ENCODE data around the gene MBOAT7.

The MBOAT7 gene

DNA sequence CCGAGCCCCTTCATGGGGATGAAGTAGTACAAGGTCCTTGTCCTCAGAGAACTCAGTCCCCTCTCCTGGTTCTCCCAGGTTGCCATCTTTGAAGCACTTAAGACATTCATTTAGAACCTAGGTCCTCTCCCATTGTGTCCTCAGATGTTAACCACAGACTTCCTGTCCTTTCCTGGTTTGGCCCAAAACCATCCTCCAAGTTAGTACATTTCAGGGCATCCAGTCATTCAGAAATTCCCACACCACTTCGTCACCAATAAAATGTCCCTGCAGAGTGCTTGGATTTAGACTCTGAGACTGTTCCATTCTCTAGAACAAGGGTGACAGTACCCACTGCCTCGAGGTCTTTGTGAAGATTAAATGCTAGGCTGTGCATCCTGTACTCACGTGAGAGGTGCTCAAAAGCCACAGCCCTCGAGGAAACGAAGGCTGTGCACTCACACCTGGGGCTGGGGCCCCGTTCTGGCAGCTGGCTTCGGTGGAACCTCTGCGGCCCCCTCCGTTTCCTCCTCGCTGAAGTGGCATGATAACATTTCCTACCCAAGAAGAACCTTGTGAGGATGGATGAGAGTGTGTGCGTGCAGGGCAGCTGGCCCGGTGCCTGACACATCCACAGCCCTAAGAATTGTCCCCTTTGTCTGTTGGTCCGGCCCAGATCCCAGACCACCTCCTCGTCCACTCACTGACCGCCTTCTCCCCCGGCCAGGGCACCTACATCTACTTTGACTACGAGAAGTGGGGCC, 34.6 kb downstream of the MBOAT7 start:
- DNase-seq: no peak
- TF ChIP-seq CTCF (IDR thresholded peaks at IDR 0.05): no peak
- H3K27me3 Mint-ChIP-seq (ENCODE audit: low read depth, poor library complexity): peaks cover 1% of the 10 kb centered on the region
- H3K4me3 Mint-ChIP-seq: no peak overlapping the region
- H3K9me3 Mint-ChIP-seq: peaks cover under 1% of the 10 kb centered on the region
- peak overlapping the region; percentile 72 for H3K27ac Mint-ChIP-seq
- peaks cover 46% of the 10 kb centered on the region for H3K36me3 Mint-ChIP-seq (ENCODE audit: low read depth)
- peaks cover 17% of the 10 kb centered on the region for H3K4me1 Mint-ChIP-seq

DNA sequence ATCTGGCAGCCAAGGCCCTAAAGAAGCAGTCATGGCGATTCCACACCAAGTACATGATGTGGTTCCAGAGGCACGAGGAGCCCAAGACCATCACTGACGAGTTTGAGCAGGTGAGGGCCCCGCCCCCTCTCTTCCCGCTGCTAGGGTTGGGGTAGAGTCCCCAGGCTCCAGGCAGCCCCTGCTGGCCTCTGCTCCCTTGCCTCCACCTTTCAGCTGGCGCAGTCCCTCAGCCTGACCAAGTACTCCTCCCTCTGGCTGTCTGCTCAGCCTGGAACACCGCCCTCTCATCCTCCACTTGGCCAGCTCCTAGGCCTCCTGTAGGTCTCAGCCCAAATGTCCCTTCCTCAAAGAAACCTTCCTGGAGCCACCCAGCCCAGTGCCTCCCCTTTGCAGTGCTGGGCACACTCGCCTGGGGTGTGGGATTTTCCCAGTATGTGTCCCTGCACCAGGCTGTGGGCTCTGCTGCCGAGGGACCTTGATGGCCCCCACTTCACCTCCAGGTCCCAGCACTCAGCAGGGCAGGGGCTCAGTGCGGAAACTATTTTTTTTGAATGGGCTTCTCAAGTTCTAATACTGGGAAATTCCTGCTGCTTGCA, 35.6 kb downstream of the MBOAT7 start:
- H3K4me1 Mint-ChIP-seq: peaks cover 7% of the 10 kb centered on the region
- H3K27ac Mint-ChIP-seq: peak overlapping the region; percentile 72
- no peaks in the 10 kb centered on the region for H3K9me3 Mint-ChIP-seq
- no peak overlapping the region for H3K4me3 Mint-ChIP-seq
- no peak for TF ChIP-seq CTCF (IDR thresholded peaks at IDR 0.05)
- no peak for DNase-seq
- peaks cover 3% of the 10 kb centered on the region for H3K27me3 Mint-ChIP-seq (ENCODE audit: low read depth, poor library complexity)
- peaks cover 55% of the 10 kb centered on the region for H3K36me3 Mint-ChIP-seq (ENCODE audit: low read depth)

DNA sequence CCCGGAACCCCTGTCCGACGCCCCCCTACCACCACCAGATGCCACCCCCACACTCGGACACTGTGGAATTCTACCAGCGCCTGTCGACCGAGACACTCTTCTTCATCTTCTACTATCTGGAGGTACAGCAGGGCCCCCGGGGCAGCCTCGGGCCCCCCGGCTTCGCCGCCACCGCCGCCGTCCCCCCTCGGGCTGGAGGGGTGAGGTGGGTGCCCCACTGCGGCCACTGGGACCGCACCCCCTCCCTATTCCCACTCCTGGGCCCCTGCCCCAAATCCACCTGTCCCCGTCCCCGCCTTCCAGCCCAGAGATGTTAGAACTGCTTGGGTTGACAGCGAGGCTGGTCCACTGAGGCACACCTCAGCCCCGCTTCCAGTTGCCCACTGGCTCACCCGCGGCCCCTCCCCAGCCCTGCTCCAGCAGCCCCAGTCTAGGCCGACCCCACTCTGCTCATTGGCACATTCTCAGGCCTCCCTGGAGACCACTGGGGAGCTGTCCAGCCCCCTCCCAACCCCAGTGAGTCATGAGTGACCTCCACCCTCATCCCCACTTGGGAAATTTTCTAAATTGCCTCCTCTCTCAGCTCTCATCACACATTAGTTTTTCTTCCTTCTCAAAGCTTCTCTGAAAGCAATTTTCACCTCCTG, 36.4 kb downstream of the MBOAT7 start:
- Mint-ChIP-seq H3K36me3 (ENCODE audit: low read depth) (peaks cover 54% of the 10 kb centered on the region), H3K4me1 (no peaks in the 10 kb centered on the region), H3K9me3 (no peaks in the 10 kb centered on the region), H3K27me3 (ENCODE audit: low read depth, poor library complexity) (peaks cover 3% of the 10 kb centered on the region), H3K27ac (peak overlapping the region; percentile 92), H3K4me3 (no peak overlapping the region)
- no peak for TF ChIP-seq CTCF (IDR thresholded peaks at IDR 0.05)
- no peak for DNase-seq

DNA sequence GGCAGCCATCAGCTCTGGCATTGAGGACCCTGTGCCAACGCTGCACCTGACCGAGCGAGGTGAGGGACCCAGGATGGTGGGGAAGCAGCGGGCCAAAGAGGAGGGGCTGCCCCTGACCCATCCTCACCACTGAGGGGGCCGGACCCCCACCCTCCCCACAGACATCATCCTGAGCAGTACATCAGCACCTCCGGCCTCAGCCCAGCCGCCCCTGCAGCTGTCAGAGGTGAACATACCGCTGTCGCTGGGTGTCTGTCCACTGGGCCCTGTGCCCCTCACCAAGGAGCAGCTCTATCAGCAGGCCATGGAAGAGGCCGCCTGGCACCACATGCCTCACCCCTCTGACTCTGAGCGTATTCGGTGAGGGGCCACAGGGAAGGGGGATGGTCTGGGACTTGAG, 37.1 kb downstream of the MBOAT7 start:
- Mint-ChIP-seq H3K27me3 (ENCODE audit: low read depth, poor library complexity) (peaks cover 3% of the 10 kb centered on the region), H3K36me3 (ENCODE audit: low read depth) (peaks cover 53% of the 10 kb centered on the region), H3K9me3 (no peaks in the 10 kb centered on the region), H3K4me1 (no peaks in the 10 kb centered on the region), H3K27ac (no peak overlapping the region), H3K4me3 (no peak overlapping the region)
- no peak for DNase-seq
- no peak for TF ChIP-seq CTCF (IDR thresholded peaks at IDR 0.05)

DNA sequence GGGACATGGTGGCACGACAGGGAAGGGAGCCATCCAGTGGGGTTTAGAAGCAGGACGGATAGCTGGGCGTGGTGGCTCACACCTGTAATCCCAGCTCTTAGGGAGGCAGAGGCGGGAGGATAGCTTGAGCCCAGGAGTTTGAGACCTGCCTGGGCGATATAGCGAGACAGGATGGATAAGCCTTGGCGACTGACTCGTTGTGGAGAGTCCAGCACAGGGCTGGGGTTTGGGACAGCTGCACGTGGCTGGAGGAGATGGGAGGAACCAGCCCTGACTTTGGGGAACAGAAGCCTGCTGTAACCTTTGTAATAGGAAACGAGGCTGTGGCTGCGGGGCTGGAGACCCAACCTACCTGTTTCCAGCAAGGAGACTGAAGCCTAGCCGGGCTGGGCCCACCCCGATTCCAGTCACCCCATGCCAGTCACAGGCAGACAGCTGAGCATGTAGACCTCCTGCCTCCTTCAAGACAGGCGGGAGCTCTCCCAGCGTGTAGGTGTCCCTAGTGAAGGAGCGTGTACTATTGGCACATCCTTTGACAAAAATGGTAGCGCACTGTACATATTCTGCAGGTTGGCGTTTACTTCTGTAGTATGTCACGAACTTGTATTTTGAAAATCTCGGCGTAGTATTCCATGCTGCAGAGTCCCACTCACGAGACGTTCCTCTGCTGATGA, 37.9 kb downstream of the MBOAT7 start:
- H3K4me1 Mint-ChIP-seq: no peaks in the 10 kb centered on the region
- no peaks in the 10 kb centered on the region for H3K9me3 Mint-ChIP-seq
- peaks cover 54% of the 10 kb centered on the region for H3K36me3 Mint-ChIP-seq (ENCODE audit: low read depth)
- peak overlapping the region; percentile 91 for H3K27ac Mint-ChIP-seq
- TF ChIP-seq CTCF (IDR thresholded peaks at IDR 0.05): no peak
- no peak for DNase-seq
- no peak overlapping the region for H3K4me3 Mint-ChIP-seq
- H3K27me3 Mint-ChIP-seq (ENCODE audit: low read depth, poor library complexity): peaks cover 3% of the 10 kb centered on the region
